COLO668 (cell line): ENCODE results near the gene ZMIZ2.
"Not testable (repeated sequence)": the region's sequence is repeated elsewhere in the genome, so short reads cannot be mapped to it uniquely, and the experiment has no call there.

ENCODE experiments used
- DNase-seq: peaks from one replicate; lab custom pipeline; 2025; ENCODE audit not compliant: unreplicated experiment; lab: John Stamatoyannopoulos, UW

The ZMIZ2 gene, protein sequence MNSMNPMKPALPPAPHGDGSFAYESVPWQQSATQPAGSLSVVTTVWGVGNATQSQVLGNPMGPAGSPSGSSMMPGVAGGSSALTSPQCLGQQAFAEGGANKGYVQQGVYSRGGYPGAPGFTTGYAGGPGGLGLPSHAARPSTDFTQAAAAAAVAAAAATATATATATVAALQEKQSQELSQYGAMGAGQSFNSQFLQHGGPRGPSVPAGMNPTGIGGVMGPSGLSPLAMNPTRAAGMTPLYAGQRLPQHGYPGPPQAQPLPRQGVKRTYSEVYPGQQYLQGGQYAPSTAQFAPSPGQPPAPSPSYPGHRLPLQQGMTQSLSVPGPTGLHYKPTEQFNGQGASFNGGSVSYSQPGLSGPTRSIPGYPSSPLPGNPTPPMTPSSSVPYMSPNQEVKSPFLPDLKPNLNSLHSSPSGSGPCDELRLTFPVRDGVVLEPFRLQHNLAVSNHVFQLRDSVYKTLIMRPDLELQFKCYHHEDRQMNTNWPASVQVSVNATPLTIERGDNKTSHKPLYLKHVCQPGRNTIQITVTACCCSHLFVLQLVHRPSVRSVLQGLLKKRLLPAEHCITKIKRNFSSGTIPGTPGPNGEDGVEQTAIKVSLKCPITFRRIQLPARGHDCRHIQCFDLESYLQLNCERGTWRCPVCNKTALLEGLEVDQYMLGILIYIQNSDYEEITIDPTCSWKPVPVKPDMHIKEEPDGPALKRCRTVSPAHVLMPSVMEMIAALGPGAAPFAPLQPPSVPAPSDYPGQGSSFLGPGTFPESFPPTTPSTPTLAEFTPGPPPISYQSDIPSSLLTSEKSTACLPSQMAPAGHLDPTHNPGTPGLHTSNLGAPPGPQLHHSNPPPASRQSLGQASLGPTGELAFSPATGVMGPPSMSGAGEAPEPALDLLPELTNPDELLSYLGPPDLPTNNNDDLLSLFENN

GRCh38 chr7:44748045-44748947 is at the start of gene ZMIZ2:
ZMIZ2 (plus strand) TSS chr7:44748847; CDS start chr7:44756250, 7,403 bp downstream.
- peak; percentile 99 for DNase-seq

GRCh38 chr7:44699598-44699997 is 49.0 kb upstream of the ZMIZ2 start:
- DNase-seq: not testable (repeated sequence)

DNA sequence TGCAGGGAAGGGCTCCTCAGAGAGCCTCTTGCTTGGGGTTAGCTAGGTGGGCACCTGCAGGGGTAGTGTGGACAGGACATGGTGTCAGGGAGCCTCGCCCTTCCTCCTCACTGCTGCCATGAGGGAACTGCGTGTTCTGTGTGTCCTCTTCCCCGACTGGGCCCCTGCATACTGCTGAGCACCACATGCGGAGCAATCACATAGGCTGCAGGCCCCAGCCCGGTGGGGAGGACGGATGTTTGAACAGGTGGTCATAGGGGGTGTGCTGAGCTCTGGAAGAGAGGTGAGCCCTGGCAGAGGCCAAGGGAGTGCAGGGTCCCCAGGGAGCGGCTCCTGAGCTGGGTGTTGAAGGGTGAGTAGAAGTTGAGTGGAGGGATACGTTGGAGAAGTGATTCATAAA is 48.3 kb upstream of the ZMIZ2 start:
- no peak for DNase-seq

DNA sequence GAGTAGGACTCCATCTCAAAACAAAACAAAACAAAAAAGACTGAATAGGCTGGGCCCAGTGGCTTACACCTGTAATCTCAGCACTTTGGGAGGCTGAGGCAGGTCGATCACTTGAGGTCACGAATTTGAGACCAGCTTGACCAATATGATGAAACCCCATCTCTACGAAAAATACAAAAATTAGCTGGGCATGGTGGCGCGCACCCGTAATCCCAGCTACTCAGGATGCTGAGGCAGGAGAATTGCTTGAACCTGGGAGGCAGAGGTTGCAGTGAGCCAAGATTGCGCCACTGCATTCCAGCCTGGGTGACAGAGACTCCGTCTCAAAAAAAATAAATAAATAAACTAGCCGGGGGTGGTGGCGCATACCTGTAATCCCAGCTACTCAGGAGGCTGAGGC is 45.3 kb upstream of the ZMIZ2 start:
- not testable (repeated sequence) for DNase-seq

- no peak for DNase-seq
Observed at GRCh38 chr7:44703921-44704320, 44.7 kb upstream of the ZMIZ2 start.

GRCh38 chr7:44705434-44705833 is 43.2 kb upstream of the ZMIZ2 start:
- no peak for DNase-seq

DNA sequence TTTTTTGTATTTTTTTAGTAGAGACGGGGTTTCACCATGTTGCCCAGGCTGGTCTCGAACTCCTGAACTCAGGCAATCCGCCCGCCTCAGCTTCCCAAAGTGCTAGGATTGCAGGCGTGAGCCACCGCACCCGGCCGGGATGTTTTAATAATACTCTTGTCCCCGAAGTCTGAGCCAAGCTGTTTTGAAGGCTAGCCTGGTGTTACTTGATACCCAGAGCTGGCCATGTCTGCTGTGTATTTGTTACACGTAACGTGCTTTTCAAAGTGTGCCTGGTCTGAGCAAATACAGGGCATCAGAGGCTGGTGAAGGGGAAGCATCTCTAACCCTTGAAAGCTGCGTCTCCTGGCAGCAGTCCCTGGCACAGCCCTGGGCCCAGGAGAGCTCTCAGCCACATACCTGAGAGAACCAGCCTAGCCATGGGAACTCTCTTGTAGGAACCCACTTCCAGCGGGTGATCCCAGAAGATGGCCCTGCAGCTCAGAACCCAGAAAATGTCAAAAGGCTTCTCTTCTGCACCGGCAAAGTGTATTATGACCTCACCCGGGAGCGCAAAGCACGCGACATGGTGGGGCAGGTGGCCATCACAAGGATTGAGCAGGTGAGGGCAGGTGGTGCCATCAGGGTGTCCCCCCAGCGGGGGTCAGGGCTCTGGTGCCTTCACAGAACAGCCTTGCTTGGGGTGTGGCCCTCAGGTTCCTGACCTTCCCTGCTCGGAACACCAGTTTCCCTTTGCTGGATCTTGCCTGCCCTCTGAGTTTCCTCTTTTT is 41.7 kb upstream of the ZMIZ2 start:
- no peak for DNase-seq

- DNase-seq: no peak
Observed at GRCh38 chr7:44707558-44708230, 41.0 kb upstream of the ZMIZ2 start.

DNA sequence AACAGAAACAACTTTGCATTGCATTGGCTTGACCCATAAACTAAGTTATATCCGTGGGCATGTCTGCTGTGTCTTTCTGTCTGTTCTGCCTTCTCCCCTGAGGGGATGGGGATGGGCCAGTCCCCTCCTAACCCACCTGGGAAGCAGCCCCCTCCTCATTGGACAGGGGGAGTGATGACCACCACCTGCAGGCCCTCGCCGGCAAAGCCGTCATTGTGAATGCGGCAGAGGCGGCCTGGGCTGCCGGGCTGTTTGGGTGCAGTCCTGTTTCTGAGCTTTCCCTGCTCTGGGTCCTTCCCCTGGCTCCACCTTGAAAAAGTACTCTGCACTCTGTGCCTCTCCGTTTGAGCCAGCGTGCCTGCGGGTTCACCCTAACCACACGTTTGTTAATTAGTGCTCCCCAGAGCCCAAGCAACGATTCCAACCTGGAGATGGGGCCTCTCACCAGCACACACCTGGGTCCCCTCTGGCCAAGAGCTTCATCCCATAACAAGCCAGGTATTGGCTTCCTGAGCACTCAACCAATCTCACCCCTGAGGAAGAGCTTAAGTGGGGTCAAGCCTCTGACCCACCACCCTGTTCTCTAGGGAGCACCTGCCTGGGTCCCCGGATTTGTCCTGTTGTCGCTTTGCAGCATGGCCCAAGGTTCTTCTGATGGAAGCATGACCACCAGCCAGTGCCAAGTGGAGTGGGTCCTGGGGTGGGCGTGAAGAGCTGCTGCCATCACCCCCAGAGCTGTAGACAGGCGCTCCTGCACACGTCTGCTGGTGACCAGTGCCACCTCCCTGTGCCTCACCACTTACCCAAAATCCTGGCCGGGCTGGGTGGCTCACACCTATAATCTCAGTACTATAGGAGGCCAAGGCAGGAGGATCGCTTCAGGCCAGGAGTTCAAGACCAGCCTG is 39.4 kb upstream of the ZMIZ2 start:
- no peak for DNase-seq

- no peak for DNase-seq
Observed at GRCh38 chr7:44709945-44710596, 38.6 kb upstream of the ZMIZ2 start.

DNA sequence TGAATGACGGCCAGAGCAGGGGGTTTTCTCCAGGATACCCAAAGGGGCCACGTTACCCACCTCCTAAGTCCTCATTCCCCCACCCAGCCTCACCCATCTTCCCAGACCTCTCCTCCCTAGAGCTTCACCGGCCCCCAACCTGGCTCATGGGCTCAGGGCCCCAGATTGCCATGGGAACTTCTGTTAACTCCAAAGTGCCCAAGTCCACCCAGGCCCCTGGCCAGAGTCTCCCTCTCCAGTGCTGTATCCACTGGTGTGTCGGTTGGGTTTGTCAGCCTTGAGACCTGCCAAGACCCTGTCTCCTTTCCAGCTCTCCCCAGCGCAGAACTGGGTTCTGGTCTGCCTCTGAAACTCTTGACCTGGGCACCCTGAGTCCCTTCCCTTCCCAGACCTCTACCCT is 37.1 kb upstream of the ZMIZ2 start:
- no peak for DNase-seq

DNA sequence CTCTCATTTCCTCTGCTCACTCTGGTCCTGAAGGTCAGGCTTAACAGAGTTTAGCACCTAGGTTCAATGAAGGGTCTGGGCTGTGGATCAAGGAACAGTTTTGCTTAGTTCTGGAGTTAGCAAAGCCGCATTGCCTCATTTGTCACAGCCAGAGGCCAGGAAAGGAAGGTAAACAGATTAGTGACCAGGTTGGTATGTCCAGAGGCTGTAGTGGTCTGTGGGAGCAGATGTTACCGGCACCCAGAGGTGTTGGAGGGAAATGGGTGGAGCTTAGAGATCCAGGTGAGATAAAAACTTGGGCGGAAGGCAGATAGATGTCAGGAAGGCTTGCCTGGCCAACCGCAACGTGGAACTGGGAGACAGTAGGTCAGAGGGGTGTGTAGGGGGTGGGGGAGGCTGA is 36.6 kb upstream of the ZMIZ2 start:
- peak; percentile 64 for DNase-seq

- DNase-seq: no peak
Observed at GRCh38 chr7:44713141-44713540, 35.5 kb upstream of the ZMIZ2 start.

- no peak for DNase-seq
Observed at GRCh38 chr7:44713680-44714335, 34.8 kb upstream of the ZMIZ2 start.

DNA sequence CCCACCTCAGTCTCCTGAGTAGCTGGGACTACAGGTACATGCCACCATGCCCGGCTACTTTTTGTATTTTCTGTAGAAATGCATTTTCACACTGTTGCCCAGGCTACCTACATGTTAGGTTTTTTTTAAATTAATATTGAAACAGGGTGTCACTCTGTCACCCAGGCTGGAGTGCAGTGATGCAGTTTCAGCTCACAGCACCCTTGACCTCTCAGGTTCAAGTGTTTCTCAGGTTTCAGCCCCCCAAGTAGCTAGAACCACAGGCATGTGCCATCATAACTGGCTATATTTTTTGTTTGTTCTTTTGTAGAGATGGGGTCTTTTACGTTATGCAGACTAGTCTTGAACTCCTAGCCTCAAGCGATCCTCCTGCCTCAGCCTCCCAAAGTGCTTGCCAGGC is 32.4 kb upstream of the ZMIZ2 start:
- DNase-seq: no peak

DNA sequence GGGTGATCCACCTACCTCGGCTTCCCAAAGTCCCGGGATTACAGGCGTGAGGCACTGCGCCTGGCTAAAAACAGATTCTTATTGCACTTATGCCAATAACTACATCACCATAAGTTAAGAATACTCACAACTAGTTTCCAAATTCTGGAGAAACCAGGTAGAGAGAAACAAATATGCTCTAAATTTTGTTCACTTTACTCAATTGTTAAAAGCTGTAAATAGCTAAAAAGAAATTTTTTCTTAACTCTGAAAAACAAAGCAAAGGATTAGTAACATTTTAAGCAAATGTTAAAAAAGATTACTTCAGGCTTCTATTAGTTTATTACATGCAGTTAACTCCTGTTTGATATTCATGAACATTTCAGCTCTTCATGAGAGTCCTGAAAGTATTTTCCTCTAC is 28.3 kb upstream of the ZMIZ2 start:
- no peak for DNase-seq

DNA sequence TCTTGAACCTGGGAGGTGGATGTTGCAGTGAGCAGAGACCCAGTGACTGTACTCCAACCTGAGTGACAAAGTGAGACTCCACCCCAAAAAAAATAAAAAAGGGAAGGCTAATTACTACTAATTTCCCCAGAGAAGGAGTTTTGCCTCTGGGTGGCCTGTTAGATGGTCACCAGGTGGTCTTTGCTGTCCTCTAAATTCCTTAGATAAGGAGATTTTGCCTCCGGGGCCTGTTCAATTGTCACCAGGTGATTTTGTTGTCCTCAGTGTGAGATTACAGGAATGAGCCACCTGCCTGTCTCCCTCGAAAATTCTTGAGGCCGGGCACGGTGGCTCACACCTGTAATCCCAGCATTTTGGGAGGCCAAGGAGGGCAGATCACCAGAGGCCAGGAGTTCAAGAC is 24.4 kb upstream of the ZMIZ2 start:
- DNase-seq: no peak

DNA sequence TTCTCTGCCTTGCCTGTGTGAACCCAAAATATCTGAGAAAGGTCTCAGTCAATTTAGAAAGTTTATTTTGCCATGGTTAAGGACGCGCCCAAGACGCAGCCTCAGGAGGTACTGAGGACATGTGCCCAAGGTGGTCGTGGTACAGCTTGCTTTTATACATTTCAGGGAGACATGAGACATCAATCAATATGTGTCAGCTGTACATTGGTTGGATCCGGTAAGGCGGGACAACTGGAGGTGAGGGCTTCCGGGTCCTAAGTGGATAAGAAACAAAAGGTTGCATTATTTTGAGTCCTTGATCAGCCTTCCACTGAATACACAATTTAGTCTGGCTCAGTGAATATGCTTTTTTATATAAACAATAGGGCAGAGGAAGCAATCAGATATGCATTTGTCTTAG is 22.4 kb upstream of the ZMIZ2 start:
- not testable (repeated sequence) for DNase-seq
